Suprapubic skin (tissue), 4 donors: ENCODE data around the gene CGNL1.

ENCODE experiments used
- POLR2A ChIP-seq, 2 donors: fragments of 450-650 bp; IDR thresholded peaks; one replicate each; pipeline ENCODE4 v1.6.1; 2017; ENCODE audit warnings: antibody characterized with exemption in 2 of 2, mild to moderate bottlenecking in 2 of 2, moderate library complexity in 2 of 2
- POLR2AphosphoS5 ChIP-seq, 3 donors: sonication (generic); formaldehyde crosslinking; IDR thresholded peaks; one replicate each; pipeline ENCODE4 v1.6.1; 2017; ENCODE audit warnings: antibody characterized with exemption in 3 of 3
- TF ChIP-seq, protein P1 (sequence below), 2 donors: fragments of 200-600 bp in 1 of 2; fragments of 450-650 bp in 1 of 2; sonication (generic) in 1 of 2; IDR thresholded peaks; one replicate each; pipeline ENCODE4 v1.5.1; 2016 to 2019; ENCODE audit warnings: antibody characterized with exemption in 2 of 2, mild to moderate bottlenecking in 1 of 2, moderate library complexity in 1 of 2

DNA sequence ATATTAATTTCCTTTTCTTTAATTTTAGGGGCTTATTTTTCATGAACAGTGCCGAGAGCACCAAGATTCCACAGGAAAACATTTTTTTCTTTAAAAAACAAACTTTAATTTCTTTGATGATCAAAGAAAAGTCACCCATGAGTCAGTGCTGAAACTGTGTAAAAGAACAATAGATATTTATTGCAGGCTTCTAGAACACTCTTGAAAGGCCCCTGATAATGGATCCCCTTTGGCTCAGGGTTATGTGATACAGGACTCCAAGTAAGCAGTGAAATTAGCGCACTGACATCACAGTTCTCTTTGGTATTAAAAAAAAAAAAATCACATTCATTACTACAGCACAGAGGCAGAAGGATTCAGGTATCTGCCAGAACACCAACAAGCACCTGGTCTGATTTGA, 149.3 kb downstream of the CGNL1 start:
- TF ChIP-seq, protein P1, sequence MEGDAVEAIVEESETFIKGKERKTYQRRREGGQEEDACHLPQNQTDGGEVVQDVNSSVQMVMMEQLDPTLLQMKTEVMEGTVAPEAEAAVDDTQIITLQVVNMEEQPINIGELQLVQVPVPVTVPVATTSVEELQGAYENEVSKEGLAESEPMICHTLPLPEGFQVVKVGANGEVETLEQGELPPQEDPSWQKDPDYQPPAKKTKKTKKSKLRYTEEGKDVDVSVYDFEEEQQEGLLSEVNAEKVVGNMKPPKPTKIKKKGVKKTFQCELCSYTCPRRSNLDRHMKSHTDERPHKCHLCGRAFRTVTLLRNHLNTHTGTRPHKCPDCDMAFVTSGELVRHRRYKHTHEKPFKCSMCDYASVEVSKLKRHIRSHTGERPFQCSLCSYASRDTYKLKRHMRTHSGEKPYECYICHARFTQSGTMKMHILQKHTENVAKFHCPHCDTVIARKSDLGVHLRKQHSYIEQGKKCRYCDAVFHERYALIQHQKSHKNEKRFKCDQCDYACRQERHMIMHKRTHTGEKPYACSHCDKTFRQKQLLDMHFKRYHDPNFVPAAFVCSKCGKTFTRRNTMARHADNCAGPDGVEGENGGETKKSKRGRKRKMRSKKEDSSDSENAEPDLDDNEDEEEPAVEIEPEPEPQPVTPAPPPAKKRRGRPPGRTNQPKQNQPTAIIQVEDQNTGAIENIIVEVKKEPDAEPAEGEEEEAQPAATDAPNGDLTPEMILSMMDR (IDR thresholded peaks at IDR 0.05), result no peak
- TF ChIP-seq POLR2A (IDR thresholded peaks at IDR 0.05), result no peak
- no peak for TF ChIP-seq POLR2AphosphoS5 (IDR thresholded peaks at IDR 0.05)
